Testis (tissue), 3 donors: ENCODE data around the gene RPS18. TPM values are rescaled to one million over a fixed set of nuclear protein-coding genes. Genes with fewer than 3 reads are reported as not detected.

ENCODE experiments used
- DNase-seq: peaks from one replicate; pipeline ENCODE4 v3.0.0-alpha.2; 2019
- H3K27ac ChIP-seq, 2 donors: fragments of 200-600 bp; sonication (generic); one replicate each; pipeline ENCODE4 v1.5.1; 2019
- H3K27me3 ChIP-seq: fragments of 200-600 bp; sonication (generic); one replicate; pipeline ENCODE4 v1.5.1; 2019
- H3K36me3 ChIP-seq: fragments of 200-600 bp; sonication (generic); one replicate; pipeline ENCODE4 v1.5.1; 2017; ENCODE audit warnings: low read depth; ENCODE audit errors: missing control alignments
- H3K4me1 ChIP-seq: fragments of 200-600 bp; sonication (generic); one replicate; pipeline ENCODE4 v1.5.1; 2019
- H3K4me3 ChIP-seq, 2 donors: fragments of 200-600 bp; sonication (generic); one replicate each; pipeline ENCODE4 v1.5.1; 2017 to 2019
- H3K9me3 ChIP-seq: fragments of 200-600 bp; sonication (generic); one replicate; pipeline ENCODE4 v1.5.1; 2017
- POLR2A ChIP-seq: fragments of 450-650 bp; IDR thresholded peaks from one replicate; pipeline ENCODE4 v1.6.1; 2017; ENCODE audit warnings: antibody characterized with exemption, mild to moderate bottlenecking, moderate library complexity
- WGBS, 2 donors: methylation state at CpG; one replicate each; pipeline ENCODE4 v1.1.5; 2018; 5-methylcytosine and 5-hydroxymethylcytosine counted together
- intact Hi-C: fragments of 100-400 bp; cut with DNase I; formaldehyde crosslinking; loops from one replicate; pipeline ENCODE4 v1.15.1; 2023; ENCODE audit warnings: low total_unique reads
- polyA plus RNA-seq: library from polyadenylated mRNA; stranded (reverse); fragments of 350-450 nt; fragmentation: Illumina TruSeq; extraction: RNeasy Lipid Tissue Mini Kit (QIAGEN cat#74804); gene quantifications from one replicate; pipeline ENCODE4 v1.2.3, GENCODE V29; 2014; ENCODE audit warnings: low read depth, low replicate concordance; ENCODE audit not compliant: insufficient read depth
- total RNA-seq, 2 donors: library from RNA; depleted of rRNA; stranded (reverse); fragments of >200 nt; gene quantifications; one replicate each; pipeline ENCODE4 v1.2.3, GENCODE V29; 2016
- TF ChIP-seq, protein P1 (sequence below), 3 experiments: fragments of 450-650 bp in 2 of 3; fragments of 200-600 bp in 1 of 3; sonication (generic) in 1 of 3; IDR thresholded peaks; one replicate each; pipeline ENCODE4 v1.5.1; 2016 to 2019; ENCODE audit warnings: antibody characterized with exemption in 3 of 3, mild to moderate bottlenecking in 2 of 3, moderate library complexity in 1 of 3

The RPS18 gene
- total and polyA plus RNA-seq, 3 donors from 2014 or later = 685 to 2,185 (median 1,953) TPM

DNA sequence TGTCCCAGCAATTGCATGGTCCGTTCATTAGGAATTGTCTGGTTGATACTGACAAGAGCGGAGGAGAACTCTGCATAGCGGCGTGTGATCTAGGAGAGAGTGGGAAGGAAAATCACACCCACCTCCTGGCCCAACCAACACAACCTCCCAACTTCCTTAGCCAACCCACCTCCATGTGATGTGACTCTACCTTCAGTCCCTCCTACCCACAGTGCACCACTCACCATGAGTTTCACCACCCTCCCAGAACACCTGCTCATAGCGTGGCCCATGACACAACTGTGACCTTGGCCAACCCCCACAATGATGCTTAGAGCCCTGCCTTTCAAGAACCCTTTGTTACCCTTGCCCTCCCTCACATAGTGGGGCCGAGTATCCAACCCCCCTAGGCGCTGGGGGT lies 7.9 kb upstream of the RPS18 start:
- TF ChIP-seq, protein P1, sequence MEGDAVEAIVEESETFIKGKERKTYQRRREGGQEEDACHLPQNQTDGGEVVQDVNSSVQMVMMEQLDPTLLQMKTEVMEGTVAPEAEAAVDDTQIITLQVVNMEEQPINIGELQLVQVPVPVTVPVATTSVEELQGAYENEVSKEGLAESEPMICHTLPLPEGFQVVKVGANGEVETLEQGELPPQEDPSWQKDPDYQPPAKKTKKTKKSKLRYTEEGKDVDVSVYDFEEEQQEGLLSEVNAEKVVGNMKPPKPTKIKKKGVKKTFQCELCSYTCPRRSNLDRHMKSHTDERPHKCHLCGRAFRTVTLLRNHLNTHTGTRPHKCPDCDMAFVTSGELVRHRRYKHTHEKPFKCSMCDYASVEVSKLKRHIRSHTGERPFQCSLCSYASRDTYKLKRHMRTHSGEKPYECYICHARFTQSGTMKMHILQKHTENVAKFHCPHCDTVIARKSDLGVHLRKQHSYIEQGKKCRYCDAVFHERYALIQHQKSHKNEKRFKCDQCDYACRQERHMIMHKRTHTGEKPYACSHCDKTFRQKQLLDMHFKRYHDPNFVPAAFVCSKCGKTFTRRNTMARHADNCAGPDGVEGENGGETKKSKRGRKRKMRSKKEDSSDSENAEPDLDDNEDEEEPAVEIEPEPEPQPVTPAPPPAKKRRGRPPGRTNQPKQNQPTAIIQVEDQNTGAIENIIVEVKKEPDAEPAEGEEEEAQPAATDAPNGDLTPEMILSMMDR (IDR thresholded peaks at IDR 0.05) = no peak
- TF ChIP-seq POLR2A = no peak
- Histone ChIP-seq H3K4me3 (no peak overlapping the region), H3K36me3 (no peaks in the 10 kb centered on the region), H3K27me3 (no peaks in the 10 kb centered on the region), H3K27ac (no peak overlapping the region), H3K4me1 (no peaks in the 10 kb centered on the region), H3K9me3 (no peaks in the 10 kb centered on the region)
- WGBS, 2 donors = 86 to 96% methylated on average over 7 of the region's 7 CpGs
- intact Hi-C loops = no loop called here
- DNase-seq = no peak

DNA sequence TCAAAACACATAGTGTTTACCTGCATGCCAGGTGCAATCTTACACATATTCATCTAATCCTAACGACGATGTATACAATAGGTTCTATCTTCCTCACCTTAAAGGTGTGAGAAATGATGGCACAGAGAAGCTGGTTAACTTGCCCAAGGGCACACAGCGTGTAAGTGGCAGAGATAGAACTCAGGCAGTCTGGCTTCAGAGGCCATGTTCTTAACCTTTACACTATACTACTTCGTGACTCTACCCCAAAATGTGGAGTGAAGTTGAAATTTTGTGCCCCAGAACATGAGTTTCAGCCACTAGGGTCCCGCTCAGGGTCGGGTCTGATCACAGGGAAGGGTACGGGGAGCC lies 783 bp upstream of the RPS18 start:
- intact Hi-C loops = no loop called here
- 1 to 3% methylated on average over 3 to 7 of the region's 7 CpGs for WGBS, 2 donors
- DNase-seq = no peak
- Histone ChIP-seq H3K9me3 (no peaks in the 10 kb centered on the region), H3K27ac (peak overlapping the region; percentile 85 to 91), H3K4me1 (peaks cover 23% of the 10 kb centered on the region), H3K4me3 (peak overlapping the region; percentile 82 to 88), H3K27me3 (no peaks in the 10 kb centered on the region), H3K36me3 (no peaks in the 10 kb centered on the region)
- no peak for TF ChIP-seq POLR2A
- TF ChIP-seq, protein P1 (IDR thresholded peaks at IDR 0.05) = no peak

DNA sequence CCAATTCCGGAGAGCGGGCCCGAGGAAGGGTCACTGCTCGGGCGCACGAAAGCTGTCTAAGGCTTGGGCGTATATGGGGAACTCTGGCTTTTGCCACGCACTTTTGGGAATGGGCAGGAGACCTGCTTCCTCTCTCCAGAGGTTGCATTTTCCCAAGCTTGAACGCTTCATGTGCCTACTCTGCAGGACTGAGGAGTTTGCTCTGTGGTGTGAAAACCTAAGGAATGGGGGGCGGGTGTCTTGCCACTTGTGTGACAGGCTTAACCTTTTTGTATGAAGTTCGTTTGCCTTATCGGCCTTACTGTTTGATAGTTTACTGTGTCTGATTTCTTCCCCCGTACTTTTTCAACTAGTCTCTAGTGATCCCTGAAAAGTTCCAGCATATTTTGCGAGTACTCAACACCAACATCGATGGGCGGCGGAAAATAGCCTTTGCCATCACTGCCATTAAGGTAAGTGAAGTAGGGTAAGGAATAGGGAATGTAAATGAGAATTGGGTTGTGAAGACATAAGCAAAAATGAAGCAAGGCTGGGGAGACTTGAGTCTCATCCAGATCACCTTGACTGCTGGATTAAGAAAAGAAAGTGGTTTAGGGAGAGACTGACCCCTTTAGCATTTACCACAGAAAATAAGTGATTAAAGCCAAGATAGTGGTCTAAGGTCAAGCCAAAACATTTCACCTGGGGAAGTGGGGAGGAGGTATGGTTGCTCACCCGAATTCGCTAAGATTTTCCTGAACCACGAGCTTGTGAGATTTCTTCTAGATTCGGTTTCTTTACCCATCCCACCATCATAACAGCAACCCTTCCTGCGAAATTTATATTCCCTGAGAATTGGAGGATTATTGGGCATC lies 627 bp downstream of the RPS18 start:
- Histone ChIP-seq H3K27ac (peak overlapping the region; percentile 85 to 91), H3K36me3 (no peaks in the 10 kb centered on the region), H3K9me3 (no peaks in the 10 kb centered on the region), H3K4me1 (peaks cover 32% of the 10 kb centered on the region), H3K4me3 (peak overlapping the region; percentile 82 to 88), H3K27me3 (no peaks in the 10 kb centered on the region)
- 11 to 13% methylated on average over 20 to 22 of the region's 22 CpGs for WGBS, 2 donors
- DNase-seq = no peak
- intact Hi-C loops = loop anchor here (2.0 kb wide), 1 partner anchor 16 kb away; the partner anchor contains the start of genes PFDN6 and WDR46
- TF ChIP-seq, protein P1 (IDR thresholded peaks at IDR 0.05) = no peak
- no peak for TF ChIP-seq POLR2A

DNA sequence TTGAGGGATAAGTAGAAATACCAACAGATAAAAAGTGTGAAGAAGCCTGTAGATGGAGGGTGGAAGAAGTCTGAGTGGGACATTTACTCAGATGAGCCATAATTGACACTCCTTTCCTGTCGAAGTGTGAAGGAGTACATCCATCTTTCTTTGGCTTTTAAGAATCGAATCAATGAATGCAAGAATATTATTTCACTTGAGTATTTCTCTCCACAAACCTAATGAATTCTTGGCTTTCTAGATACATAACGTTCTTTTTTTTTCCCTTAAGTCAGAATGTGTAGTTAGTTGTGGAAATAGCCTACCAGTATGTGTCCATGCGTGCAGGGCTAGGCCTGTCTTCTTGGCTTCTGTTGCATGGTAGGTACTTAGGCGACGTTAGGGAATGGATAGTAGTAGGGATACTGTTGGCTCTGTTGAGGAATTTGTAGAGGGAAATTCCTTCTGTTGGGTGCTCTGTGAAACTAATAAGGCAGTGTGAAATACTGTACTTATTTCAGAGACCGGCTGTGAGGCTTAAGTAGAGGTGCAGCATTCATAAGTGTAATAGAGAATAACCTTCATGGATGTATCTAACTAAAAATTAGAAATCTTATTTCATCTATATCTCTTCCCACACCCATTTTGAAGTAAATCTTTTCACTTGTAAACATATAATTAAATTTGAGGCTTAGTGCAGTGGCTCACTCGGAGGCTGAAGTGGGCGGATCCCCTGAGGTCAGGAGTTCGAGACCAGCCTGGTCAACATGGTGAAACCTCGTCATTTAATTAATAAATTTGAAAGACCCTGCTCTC lies 1.5 kb downstream of the RPS18 start:
- Histone ChIP-seq H3K27ac (no peak overlapping the region), H3K4me3 (no peak overlapping the region), H3K36me3 (no peaks in the 10 kb centered on the region), H3K27me3 (no peaks in the 10 kb centered on the region), H3K4me1 (peaks cover 32% of the 10 kb centered on the region), H3K9me3 (no peaks in the 10 kb centered on the region)
- WGBS, 2 donors = 64 to 69% methylated on average over 11 of the region's 11 CpGs
- intact Hi-C loops = loop anchor here (2.0 kb wide), 1 partner anchor 15 kb away; the partner anchor contains the start of genes PFDN6 and WDR46
- no peak for DNase-seq
- TF ChIP-seq, protein P1 (IDR thresholded peaks at IDR 0.05) = no peak
- no peak for TF ChIP-seq POLR2A
